PFSK-1 (cell line): ENCODE measurements around the gene DHX16.

Source experiments
- POLR2AphosphoS5 ChIP-seq: IDR thresholded peaks from 2 replicates; pipeline ENCODE4 v1.6.1; 2012; ENCODE audit warnings: low read depth, mild to moderate bottlenecking, control low read depth, low read length, moderate library complexity
- TAF1 ChIP-seq: IDR thresholded peaks from 2 replicates; pipeline ENCODE4 v1.6.1; 2012; ENCODE audit warnings: low read length, control low read depth, borderline replicate concordance; ENCODE audit not compliant: insufficient read depth
- TF ChIP-seq, protein P1 (sequence below), 2 experiments: IDR thresholded peaks; 2 replicates each; pipeline versions ENCODE4 v1.6.1 to v1.8.0; 2011 to 2012; ENCODE audit warnings: low read depth in 2 of 2, low read length in 2 of 2, control low read depth in 1 of 2, inconsistent platforms in 1 of 2, mild to moderate bottlenecking in 1 of 2, moderate library complexity in 1 of 2; ENCODE audit not compliant: insufficient read depth in 1 of 2

DNA sequence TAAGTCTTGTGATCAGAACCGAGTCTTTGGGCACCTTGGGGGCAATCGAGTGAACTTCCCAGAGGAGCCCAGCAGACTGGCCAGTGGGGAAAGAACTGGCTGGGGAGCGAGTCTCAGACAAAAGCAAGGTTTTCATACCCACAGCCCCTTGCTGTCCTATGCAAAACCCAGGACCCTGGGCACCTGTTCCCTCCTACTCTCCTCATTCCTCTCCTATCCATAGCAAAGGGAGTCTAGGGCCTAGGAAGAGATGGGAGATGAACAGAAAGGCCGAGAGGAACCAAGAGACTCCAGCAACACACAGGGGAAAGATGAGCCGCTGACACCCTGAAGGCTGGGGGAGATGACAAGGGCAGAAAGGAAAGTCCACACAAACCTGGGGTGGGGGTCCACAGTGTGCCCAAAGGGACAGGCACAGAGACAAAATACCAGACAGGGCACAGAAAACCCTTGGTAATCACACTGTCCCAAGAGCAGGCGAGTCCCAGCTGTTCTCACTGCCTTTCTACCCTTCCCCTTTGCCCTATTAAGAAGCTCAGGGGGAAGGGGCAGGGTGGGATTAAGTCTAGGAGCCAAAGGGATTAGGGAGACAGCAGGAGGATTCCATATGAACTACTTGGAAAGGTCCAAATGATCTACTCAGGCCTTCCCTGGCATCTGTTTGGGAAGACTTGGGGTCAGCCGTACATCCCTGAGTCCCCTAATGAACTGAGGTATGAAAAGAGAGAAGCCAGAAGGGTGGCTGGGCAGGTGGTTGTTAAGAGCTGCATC is 7.1 kb upstream of the DHX16 start:
- TF ChIP-seq TAF1 (no peak), POLR2AphosphoS5 (no peak)
- TF ChIP-seq, protein P1, sequence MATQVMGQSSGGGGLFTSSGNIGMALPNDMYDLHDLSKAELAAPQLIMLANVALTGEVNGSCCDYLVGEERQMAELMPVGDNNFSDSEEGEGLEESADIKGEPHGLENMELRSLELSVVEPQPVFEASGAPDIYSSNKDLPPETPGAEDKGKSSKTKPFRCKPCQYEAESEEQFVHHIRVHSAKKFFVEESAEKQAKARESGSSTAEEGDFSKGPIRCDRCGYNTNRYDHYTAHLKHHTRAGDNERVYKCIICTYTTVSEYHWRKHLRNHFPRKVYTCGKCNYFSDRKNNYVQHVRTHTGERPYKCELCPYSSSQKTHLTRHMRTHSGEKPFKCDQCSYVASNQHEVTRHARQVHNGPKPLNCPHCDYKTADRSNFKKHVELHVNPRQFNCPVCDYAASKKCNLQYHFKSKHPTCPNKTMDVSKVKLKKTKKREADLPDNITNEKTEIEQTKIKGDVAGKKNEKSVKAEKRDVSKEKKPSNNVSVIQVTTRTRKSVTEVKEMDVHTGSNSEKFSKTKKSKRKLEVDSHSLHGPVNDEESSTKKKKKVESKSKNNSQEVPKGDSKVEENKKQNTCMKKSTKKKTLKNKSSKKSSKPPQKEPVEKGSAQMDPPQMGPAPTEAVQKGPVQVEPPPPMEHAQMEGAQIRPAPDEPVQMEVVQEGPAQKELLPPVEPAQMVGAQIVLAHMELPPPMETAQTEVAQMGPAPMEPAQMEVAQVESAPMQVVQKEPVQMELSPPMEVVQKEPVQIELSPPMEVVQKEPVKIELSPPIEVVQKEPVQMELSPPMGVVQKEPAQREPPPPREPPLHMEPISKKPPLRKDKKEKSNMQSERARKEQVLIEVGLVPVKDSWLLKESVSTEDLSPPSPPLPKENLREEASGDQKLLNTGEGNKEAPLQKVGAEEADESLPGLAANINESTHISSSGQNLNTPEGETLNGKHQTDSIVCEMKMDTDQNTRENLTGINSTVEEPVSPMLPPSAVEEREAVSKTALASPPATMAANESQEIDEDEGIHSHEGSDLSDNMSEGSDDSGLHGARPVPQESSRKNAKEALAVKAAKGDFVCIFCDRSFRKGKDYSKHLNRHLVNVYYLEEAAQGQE (IDR thresholded peaks at IDR 0.05; ENCODE audit: insufficient read depth in 1 of 2, low read depth in 2 of 2, low read length in 2 of 2), result no peak
